GM21723 (cell line): ENCODE results near the gene ZCWPW1.
"Not testable (repeated sequence)": the region's sequence is repeated elsewhere in the genome, so short reads cannot be mapped to it uniquely, and the experiment has no call there.

Source experiments
- ATAC-seq: cut with Tn5 transposase; IDR thresholded peaks from one replicate; pipeline ENCODE4 v1.9.1; 2021; ENCODE audit warnings: mild to moderate bottlenecking, moderate library complexity; ENCODE audit not compliant: unreplicated experiment

The ZCWPW1 gene

GRCh38 chr7:100402241-100402640 is 26.3 kb downstream of the ZCWPW1 start:
- ATAC-seq = no peak

- ATAC-seq = no peak
Observed at GRCh38 chr7:100401811-100402210, 26.7 kb downstream of the ZCWPW1 start.

- no peak for ATAC-seq
Observed at GRCh38 chr7:100400656-100401055, 27.8 kb downstream of the ZCWPW1 start.

- ATAC-seq = no peak
Observed at GRCh38 chr7:100400041-100400440, 28.5 kb downstream of the ZCWPW1 start.

- ATAC-seq = no peak
Observed at GRCh38 chr7:100398239-100398638, 30.3 kb downstream of the ZCWPW1 start.

- ATAC-seq = no peak
Observed at GRCh38 chr7:100397315-100398081, 31.0 kb downstream of the ZCWPW1 start.

- peak; percentile 87 for ATAC-seq
Observed at GRCh38 chr7:100396421-100396982, 32.0 kb downstream of the ZCWPW1 start.

GRCh38 chr7:100394077-100394476 is 34.4 kb downstream of the ZCWPW1 start:
- no peak for ATAC-seq

- no peak for ATAC-seq
Observed at GRCh38 chr7:100393233-100393905, 35.1 kb downstream of the ZCWPW1 start.

- no peak for ATAC-seq
Observed at GRCh38 chr7:100390286-100391009, 38.1 kb downstream of the ZCWPW1 start.

- ATAC-seq = no peak
Observed at GRCh38 chr7:100389437-100390088, 38.9 kb downstream of the ZCWPW1 start.

GRCh38 chr7:100387695-100388094 is 40.8 kb downstream of the ZCWPW1 start:
- ATAC-seq = no peak

GRCh38 chr7:100386940-100387339 is 41.6 kb downstream of the ZCWPW1 start:
- no peak for ATAC-seq

- no peak for ATAC-seq
Observed at GRCh38 chr7:100384628-100385294, 43.7 kb downstream of the ZCWPW1 start.

GRCh38 chr7:100382234-100382853 is 46.2 kb downstream of the ZCWPW1 start:
- ATAC-seq = not testable (repeated sequence)

GRCh38 chr7:100381531-100382233 is 46.8 kb downstream of the ZCWPW1 start:
- ATAC-seq = not testable (repeated sequence)

GRCh38 chr7:100380196-100380595 is 48.3 kb downstream of the ZCWPW1 start:
- ATAC-seq = no peak

GRCh38 chr7:100378114-100378755 is 50.3 kb downstream of the ZCWPW1 start:
- ATAC-seq = no peak

GRCh38 chr7:100376066-100376465 is 52.4 kb downstream of the ZCWPW1 start:
- ATAC-seq = no peak
